WTC11 (cell line): Measurements from ENCODE around the gene NUP93. TPM values are rescaled to one million over a fixed set of nuclear protein-coding genes. Genes with fewer than 3 reads are reported as not detected.

Source experiments
- ATF1 ChIP-seq: sonication (generic); formaldehyde crosslinking; IDR thresholded peaks from 2 replicates; pipeline ENCODE4 v1.8.1; 2023; ENCODE audit warnings: mild to moderate bottlenecking, moderate library complexity, missing genetic modification reagents
- ELF4 ChIP-seq: sonication (generic); formaldehyde crosslinking; IDR thresholded peaks from 2 replicates; pipeline ENCODE4 v1.8.1; 2022; ENCODE audit warnings: low read depth, mild to moderate bottlenecking, moderate library complexity, missing genetic modification reagents
- MXD4 ChIP-seq: fragments of 250-450 bp; sonication (Bioruptor Pico); IDR thresholded peaks from 2 replicates; pipeline ENCODE4 v1.8.0; 2021; ENCODE audit warnings: mild to moderate bottlenecking, moderate library complexity, borderline replicate concordance
- NFYB ChIP-seq: sonication (generic); formaldehyde crosslinking; conservative IDR thresholded peaks from 2 replicates; pipeline ENCODE4 v1.8.0; 2022; ENCODE audit warnings: low read depth, missing genetic modification reagents
- RORB ChIP-seq: fragments of 250-450 bp; sonication (Bioruptor Pico); IDR thresholded peaks from 2 replicates; pipeline ENCODE4 v1.9.0; 2021; ENCODE audit warnings: mild to moderate bottlenecking
- SOX15 ChIP-seq: fragments of 250-450 bp; sonication (Bioruptor Pico); IDR thresholded peaks from 2 replicates; pipeline ENCODE4 v1.9.0; 2021; ENCODE audit warnings: mild to moderate bottlenecking
- SP1 ChIP-seq: sonication (generic); formaldehyde crosslinking; conservative IDR thresholded peaks from 2 replicates; pipeline ENCODE4 v1.8.1; 2022; ENCODE audit warnings: missing genetic modification reagents
- TCF7 ChIP-seq: sonication (generic); formaldehyde crosslinking; IDR thresholded peaks from 2 replicates; pipeline ENCODE4 v1.8.0; 2022; ENCODE audit warnings: mild to moderate bottlenecking, low read depth, missing genetic modification reagents, moderate library complexity
- ZNF232 ChIP-seq: sonication (generic); formaldehyde crosslinking; IDR thresholded peaks from 2 replicates; pipeline ENCODE4 v1.8.0; 2022; ENCODE audit warnings: mild to moderate bottlenecking, missing genetic modification reagents
- ZNF263 ChIP-seq: sonication (generic); formaldehyde crosslinking; IDR thresholded peaks from 2 replicates; pipeline ENCODE4 v1.8.1; 2022; ENCODE audit warnings: low read depth, mild to moderate bottlenecking, moderate library complexity, missing genetic modification reagents
- ZNF423 ChIP-seq: fragments of 250-450 bp; sonication (Bioruptor Pico); IDR thresholded peaks from 2 replicates; pipeline ENCODE4 v2.1.2; 2022; ENCODE audit warnings: mild to moderate bottlenecking, moderate library complexity
- total RNA-seq: library from RNA; stranded (reverse); gene quantifications from 3 replicates; pipeline ENCODE4 v1.2.3, GENCODE V29; 2021
- TF ChIP-seq, protein P1 (sequence below): sonication (generic); formaldehyde crosslinking; conservative IDR thresholded peaks from 2 replicates; pipeline ENCODE4 v1.8.1; 2023; ENCODE audit warnings: mild to moderate bottlenecking, low read depth, missing genetic modification reagents, moderate library complexity
- TF ChIP-seq, protein P2 (sequence below): fragments of 250-450 bp; sonication (Bioruptor Pico); IDR thresholded peaks from 2 replicates; pipeline ENCODE4 v1.9.0; 2021; ENCODE audit warnings: moderate library complexity, mild to moderate bottlenecking, inconsistent platforms, borderline replicate concordance
- TF ChIP-seq, protein P3 (sequence below): sonication (generic); formaldehyde crosslinking; IDR thresholded peaks from 2 replicates; pipeline ENCODE4 v1.8.0; 2022; ENCODE audit warnings: mild to moderate bottlenecking, missing genetic modification reagents
- TF ChIP-seq, protein P4 (sequence below): sonication (generic); formaldehyde crosslinking; IDR thresholded peaks from 2 replicates; pipeline ENCODE4 v1.8.0; 2023; ENCODE audit warnings: mild to moderate bottlenecking, missing genetic modification reagents
- TF ChIP-seq, protein P5 (sequence below): sonication (generic); formaldehyde crosslinking; IDR thresholded peaks from 2 replicates; pipeline ENCODE4 v1.8.0; 2023; ENCODE audit warnings: missing genetic modification reagents, mild to moderate bottlenecking, borderline replicate concordance
- TF ChIP-seq, protein P6 (sequence below): fragments of 250-450 bp; sonication (Bioruptor Pico); IDR thresholded peaks from 2 replicates; pipeline ENCODE4 v1.9.0; 2021; ENCODE audit warnings: mild to moderate bottlenecking
- TF ChIP-seq, protein P7 (sequence below): fragments of 250-450 bp; sonication (Bioruptor Pico); conservative IDR thresholded peaks from 2 replicates; pipeline ENCODE4 v1.9.0; 2021; ENCODE audit warnings: mild to moderate bottlenecking
- TF ChIP-seq, protein P8 (sequence below): sonication (generic); formaldehyde crosslinking; IDR thresholded peaks from 2 replicates; pipeline ENCODE4 v1.8.1; 2023; ENCODE audit warnings: mild to moderate bottlenecking, missing genetic modification reagents, moderate library complexity

NUP93 gene
- total RNA-seq, 1 experiment from 2014 or later = 185 TPM

DNA sequence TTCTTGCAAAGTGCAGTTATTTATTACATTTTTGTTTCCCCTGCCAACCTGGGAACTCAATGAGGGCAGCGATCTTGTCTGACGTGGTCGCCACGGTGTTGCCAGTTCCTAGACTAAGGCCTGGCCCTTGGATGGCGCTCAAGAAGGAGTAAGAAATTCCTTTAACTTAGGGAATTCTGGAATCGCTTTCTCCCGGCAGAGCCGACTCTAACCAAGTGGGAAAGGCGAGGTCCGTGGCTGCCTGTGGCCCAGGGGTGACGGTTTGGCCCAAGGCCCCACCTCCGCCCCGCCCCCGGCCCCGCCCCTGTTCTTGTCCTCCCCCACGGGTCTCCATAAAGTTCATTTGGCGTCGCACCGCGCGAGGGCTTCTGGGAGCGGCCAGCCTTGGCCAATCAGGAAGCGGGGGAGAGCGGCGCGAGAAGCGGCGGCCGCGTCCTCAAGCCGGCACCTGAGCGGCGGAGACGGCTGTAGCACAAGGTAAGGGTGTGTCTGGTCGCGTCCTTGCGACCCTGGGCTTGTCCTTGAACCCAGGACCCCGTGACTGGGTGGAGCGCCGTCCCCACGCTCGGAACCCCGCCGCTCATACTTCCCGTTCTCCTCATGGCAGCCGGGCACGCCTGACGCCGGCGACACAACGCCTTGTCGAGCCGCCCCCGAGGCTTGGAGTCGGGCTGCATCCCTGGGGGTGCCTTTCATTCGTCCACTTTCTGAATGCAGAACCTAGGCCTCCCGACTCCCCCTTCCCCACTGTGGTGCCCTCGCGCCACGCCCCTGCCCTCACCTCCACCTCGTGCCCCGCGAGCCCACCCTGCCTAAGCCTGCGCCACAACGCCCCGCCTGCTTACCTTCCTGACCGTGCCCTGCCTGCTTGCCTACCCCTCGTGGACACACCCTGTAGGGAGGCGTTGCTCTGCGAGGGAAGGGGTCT is at the start of gene NUP93 (continued):
- TF ChIP-seq, protein P1, sequence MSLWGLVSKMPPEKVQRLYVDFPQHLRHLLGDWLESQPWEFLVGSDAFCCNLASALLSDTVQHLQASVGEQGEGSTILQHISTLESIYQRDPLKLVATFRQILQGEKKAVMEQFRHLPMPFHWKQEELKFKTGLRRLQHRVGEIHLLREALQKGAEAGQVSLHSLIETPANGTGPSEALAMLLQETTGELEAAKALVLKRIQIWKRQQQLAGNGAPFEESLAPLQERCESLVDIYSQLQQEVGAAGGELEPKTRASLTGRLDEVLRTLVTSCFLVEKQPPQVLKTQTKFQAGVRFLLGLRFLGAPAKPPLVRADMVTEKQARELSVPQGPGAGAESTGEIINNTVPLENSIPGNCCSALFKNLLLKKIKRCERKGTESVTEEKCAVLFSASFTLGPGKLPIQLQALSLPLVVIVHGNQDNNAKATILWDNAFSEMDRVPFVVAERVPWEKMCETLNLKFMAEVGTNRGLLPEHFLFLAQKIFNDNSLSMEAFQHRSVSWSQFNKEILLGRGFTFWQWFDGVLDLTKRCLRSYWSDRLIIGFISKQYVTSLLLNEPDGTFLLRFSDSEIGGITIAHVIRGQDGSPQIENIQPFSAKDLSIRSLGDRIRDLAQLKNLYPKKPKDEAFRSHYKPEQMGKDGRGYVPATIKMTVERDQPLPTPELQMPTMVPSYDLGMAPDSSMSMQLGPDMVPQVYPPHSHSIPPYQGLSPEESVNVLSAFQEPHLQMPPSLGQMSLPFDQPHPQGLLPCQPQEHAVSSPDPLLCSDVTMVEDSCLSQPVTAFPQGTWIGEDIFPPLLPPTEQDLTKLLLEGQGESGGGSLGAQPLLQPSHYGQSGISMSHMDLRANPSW (CRISPR knock-in tag) = no peak
- TF ChIP-seq ELF4 (CRISPR knock-in tag) = no peak
- TF ChIP-seq, protein P2, sequence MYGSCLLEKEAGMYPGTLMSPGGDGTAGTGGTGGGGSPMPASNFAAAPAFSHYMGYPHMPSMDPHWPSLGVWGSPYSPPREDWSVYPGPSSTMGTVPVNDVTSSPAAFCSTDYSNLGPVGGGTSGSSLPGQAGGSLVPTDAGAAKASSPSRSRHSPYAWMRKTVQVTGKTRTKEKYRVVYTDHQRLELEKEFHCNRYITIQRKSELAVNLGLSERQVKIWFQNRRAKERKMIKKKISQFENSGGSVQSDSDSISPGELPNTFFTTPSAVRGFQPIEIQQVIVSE (CRISPR knock-in tag) = no peak
- TF ChIP-seq ZNF263 = no peak
- no peak for TF ChIP-seq SOX15
- TF ChIP-seq, protein P3, sequence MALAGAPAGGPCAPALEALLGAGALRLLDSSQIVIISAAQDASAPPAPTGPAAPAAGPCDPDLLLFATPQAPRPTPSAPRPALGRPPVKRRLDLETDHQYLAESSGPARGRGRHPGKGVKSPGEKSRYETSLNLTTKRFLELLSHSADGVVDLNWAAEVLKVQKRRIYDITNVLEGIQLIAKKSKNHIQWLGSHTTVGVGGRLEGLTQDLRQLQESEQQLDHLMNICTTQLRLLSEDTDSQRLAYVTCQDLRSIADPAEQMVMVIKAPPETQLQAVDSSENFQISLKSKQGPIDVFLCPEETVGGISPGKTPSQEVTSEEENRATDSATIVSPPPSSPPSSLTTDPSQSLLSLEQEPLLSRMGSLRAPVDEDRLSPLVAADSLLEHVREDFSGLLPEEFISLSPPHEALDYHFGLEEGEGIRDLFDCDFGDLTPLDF = peak; percentile 72; the same call in 1 of the 2 replicates
- no peak for TF ChIP-seq ZNF423 (CRISPR knock-in tag)
- TF ChIP-seq RORB (CRISPR knock-in tag) = no peak
- TF ChIP-seq, protein P4, sequence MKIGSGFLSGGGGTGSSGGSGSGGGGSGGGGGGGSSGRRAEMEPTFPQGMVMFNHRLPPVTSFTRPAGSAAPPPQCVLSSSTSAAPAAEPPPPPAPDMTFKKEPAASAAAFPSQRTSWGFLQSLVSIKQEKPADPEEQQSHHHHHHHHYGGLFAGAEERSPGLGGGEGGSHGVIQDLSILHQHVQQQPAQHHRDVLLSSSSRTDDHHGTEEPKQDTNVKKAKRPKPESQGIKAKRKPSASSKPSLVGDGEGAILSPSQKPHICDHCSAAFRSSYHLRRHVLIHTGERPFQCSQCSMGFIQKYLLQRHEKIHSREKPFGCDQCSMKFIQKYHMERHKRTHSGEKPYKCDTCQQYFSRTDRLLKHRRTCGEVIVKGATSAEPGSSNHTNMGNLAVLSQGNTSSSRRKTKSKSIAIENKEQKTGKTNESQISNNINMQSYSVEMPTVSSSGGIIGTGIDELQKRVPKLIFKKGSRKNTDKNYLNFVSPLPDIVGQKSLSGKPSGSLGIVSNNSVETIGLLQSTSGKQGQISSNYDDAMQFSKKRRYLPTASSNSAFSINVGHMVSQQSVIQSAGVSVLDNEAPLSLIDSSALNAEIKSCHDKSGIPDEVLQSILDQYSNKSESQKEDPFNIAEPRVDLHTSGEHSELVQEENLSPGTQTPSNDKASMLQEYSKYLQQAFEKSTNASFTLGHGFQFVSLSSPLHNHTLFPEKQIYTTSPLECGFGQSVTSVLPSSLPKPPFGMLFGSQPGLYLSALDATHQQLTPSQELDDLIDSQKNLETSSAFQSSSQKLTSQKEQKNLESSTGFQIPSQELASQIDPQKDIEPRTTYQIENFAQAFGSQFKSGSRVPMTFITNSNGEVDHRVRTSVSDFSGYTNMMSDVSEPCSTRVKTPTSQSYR (CRISPR knock-in tag) = peak; percentile 84; the same call in 1 of the 2 replicates
- TF ChIP-seq, protein P5, sequence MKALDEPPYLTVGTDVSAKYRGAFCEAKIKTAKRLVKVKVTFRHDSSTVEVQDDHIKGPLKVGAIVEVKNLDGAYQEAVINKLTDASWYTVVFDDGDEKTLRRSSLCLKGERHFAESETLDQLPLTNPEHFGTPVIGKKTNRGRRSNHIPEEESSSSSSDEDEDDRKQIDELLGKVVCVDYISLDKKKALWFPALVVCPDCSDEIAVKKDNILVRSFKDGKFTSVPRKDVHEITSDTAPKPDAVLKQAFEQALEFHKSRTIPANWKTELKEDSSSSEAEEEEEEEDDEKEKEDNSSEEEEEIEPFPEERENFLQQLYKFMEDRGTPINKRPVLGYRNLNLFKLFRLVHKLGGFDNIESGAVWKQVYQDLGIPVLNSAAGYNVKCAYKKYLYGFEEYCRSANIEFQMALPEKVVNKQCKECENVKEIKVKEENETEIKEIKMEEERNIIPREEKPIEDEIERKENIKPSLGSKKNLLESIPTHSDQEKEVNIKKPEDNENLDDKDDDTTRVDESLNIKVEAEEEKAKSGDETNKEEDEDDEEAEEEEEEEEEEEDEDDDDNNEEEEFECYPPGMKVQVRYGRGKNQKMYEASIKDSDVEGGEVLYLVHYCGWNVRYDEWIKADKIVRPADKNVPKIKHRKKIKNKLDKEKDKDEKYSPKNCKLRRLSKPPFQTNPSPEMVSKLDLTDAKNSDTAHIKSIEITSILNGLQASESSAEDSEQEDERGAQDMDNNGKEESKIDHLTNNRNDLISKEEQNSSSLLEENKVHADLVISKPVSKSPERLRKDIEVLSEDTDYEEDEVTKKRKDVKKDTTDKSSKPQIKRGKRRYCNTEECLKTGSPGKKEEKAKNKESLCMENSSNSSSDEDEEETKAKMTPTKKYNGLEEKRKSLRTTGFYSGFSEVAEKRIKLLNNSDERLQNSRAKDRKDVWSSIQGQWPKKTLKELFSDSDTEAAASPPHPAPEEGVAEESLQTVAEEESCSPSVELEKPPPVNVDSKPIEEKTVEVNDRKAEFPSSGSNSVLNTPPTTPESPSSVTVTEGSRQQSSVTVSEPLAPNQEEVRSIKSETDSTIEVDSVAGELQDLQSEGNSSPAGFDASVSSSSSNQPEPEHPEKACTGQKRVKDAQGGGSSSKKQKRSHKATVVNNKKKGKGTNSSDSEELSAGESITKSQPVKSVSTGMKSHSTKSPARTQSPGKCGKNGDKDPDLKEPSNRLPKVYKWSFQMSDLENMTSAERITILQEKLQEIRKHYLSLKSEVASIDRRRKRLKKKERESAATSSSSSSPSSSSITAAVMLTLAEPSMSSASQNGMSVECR (CRISPR knock-in tag) = peak; percentile 93
- TF ChIP-seq NFYB (CRISPR knock-in tag) = peak; percentile 90
- no peak for TF ChIP-seq TCF7 (CRISPR knock-in tag)
- TF ChIP-seq SP1 (CRISPR knock-in tag) = peak; percentile 93
- TF ChIP-seq, protein P6, sequence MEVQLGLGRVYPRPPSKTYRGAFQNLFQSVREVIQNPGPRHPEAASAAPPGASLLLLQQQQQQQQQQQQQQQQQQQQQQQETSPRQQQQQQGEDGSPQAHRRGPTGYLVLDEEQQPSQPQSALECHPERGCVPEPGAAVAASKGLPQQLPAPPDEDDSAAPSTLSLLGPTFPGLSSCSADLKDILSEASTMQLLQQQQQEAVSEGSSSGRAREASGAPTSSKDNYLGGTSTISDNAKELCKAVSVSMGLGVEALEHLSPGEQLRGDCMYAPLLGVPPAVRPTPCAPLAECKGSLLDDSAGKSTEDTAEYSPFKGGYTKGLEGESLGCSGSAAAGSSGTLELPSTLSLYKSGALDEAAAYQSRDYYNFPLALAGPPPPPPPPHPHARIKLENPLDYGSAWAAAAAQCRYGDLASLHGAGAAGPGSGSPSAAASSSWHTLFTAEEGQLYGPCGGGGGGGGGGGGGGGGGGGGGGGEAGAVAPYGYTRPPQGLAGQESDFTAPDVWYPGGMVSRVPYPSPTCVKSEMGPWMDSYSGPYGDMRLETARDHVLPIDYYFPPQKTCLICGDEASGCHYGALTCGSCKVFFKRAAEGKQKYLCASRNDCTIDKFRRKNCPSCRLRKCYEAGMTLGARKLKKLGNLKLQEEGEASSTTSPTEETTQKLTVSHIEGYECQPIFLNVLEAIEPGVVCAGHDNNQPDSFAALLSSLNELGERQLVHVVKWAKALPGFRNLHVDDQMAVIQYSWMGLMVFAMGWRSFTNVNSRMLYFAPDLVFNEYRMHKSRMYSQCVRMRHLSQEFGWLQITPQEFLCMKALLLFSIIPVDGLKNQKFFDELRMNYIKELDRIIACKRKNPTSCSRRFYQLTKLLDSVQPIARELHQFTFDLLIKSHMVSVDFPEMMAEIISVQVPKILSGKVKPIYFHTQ = no peak
- TF ChIP-seq, protein P7, sequence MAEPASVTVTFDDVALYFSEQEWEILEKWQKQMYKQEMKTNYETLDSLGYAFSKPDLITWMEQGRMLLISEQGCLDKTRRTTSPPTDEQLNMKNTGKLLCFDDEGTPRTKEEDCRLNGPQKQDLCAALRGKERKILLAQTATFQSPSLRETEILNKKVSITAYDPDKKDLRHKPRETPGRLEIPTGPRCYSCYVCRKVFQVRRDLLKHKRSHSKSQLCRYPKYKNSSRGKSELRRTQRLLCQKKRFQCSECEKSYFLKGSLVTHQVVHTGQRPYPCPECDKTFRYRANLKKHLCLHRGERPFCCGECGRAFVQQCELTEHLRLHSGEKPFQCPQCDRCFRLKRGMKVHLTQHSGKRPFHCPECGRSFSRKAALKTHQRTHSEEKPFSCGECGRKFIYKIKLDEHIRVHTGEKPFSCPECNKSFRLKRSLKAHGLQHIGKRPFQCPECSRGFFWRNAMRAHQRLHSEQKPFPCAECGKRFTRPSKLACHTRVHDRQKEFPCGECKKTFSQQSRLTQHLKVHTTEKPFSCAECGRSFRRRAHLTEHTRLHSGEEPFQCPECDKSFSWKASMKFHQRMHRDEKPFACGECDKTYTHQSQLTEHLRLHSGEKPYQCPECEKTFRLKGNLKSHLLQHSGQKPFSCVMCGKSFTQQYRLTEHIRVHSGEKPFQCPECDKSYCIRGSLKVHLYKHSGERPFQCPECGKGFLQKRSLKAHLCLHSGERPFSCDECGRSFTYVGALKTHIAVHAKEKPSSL = no peak
- TF ChIP-seq ZNF232 (CRISPR knock-in tag) = no peak
- TF ChIP-seq, protein P8, sequence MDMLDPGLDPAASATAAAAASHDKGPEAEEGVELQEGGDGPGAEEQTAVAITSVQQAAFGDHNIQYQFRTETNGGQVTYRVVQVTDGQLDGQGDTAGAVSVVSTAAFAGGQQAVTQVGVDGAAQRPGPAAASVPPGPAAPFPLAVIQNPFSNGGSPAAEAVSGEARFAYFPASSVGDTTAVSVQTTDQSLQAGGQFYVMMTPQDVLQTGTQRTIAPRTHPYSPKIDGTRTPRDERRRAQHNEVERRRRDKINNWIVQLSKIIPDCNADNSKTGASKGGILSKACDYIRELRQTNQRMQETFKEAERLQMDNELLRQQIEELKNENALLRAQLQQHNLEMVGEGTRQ (CRISPR knock-in tag) = no peak; the same call in 1 of the 2 replicates
- TF ChIP-seq MXD4 (CRISPR knock-in tag) = no peak
- TF ChIP-seq ATF1 (CRISPR knock-in tag) = no peak
